Memory B cell (primary cell): Measurements from ENCODE around the gene WNT9B.

Source experiments
- ATAC-seq: fragments of 150-1000 bp; cut with Tn5 transposase; 2 replicates; pipeline ENCODE4 v1.10.0; 2021; ENCODE audit warnings: low read depth, mild to moderate bottlenecking, moderate library complexity
- DNase-seq, 2 donors: peaks; one replicate each; pipeline ENCODE4 v3.0.0; 2022; ENCODE audit warnings: low spot score in 2 of 2
- H3K27ac Mint-ChIP-seq: one replicate; pipeline ENCODE4 v1.8.0; 2022; ENCODE audit warnings: mild to moderate bottlenecking, moderate library complexity, mixed read lengths
- H3K27me3 Mint-ChIP-seq: one replicate; pipeline ENCODE4 v1.8.0; 2022; ENCODE audit warnings: mixed read lengths
- H3K36me3 Mint-ChIP-seq: one replicate; pipeline ENCODE4 v1.8.0; 2022; ENCODE audit warnings: mild to moderate bottlenecking, mixed read lengths
- H3K4me1 Mint-ChIP-seq: one replicate; pipeline ENCODE4 v1.8.0; 2022; ENCODE audit warnings: mixed read lengths
- H3K4me3 Mint-ChIP-seq: one replicate; pipeline ENCODE4 v1.8.0; 2022; ENCODE audit warnings: mild to moderate bottlenecking, moderate library complexity, mixed read lengths
- H3K9me3 Mint-ChIP-seq: one replicate; pipeline ENCODE4 v1.8.0; 2022; ENCODE audit warnings: mixed read lengths

Gene WNT9B

GRCh38 chr17:46874906-46875305, 23.5 kb downstream of the WNT9B start:
- no peak for DNase-seq
- Mint-ChIP-seq H3K4me3 (no peak overlapping the region), H3K9me3 (no peaks in the 10 kb centered on the region), H3K36me3 (no peaks in the 10 kb centered on the region), H3K27ac (no peak overlapping the region), H3K4me1 (peaks cover 3% of the 10 kb centered on the region), H3K27me3 (peaks cover under 1% of the 10 kb centered on the region)
- no peak for ATAC-seq

GRCh38 chr17:46875849-46876352, 24.5 kb downstream of the WNT9B start:
- peaks cover 2% of the 10 kb centered on the region for H3K27me3 Mint-ChIP-seq
- no peak overlapping the region for H3K4me3 Mint-ChIP-seq
- peaks cover 3% of the 10 kb centered on the region for H3K4me1 Mint-ChIP-seq
- H3K27ac Mint-ChIP-seq = no peak overlapping the region
- no peaks in the 10 kb centered on the region for H3K36me3 Mint-ChIP-seq
- DNase-seq (no peak), ATAC-seq (no peak)
- no peaks in the 10 kb centered on the region for H3K9me3 Mint-ChIP-seq

GRCh38 chr17:46876353-46876887, 25.0 kb downstream of the WNT9B start:
- Mint-ChIP-seq H3K4me1 (peaks cover 3% of the 10 kb centered on the region), H3K36me3 (no peaks in the 10 kb centered on the region)
- peak; percentile 79 for ATAC-seq

GRCh38 chr17:46876926-46877325, 25.5 kb downstream of the WNT9B start:
- ATAC-seq (no peak), DNase-seq (no peak)
- Mint-ChIP-seq H3K36me3 (no peaks in the 10 kb centered on the region), H3K9me3 (no peaks in the 10 kb centered on the region), H3K27ac (no peak overlapping the region), H3K27me3 (peaks cover 2% of the 10 kb centered on the region), H3K4me3 (no peak overlapping the region), H3K4me1 (peaks cover 3% of the 10 kb centered on the region)

More at GRCh38 chr17:46876353-46876887, 25.0 kb downstream of the WNT9B start:
- H3K27ac Mint-ChIP-seq = no peak overlapping the region
- DNase-seq = no peak
- no peak overlapping the region for H3K4me3 Mint-ChIP-seq
- H3K9me3 Mint-ChIP-seq = no peaks in the 10 kb centered on the region
- peaks cover 2% of the 10 kb centered on the region for H3K27me3 Mint-ChIP-seq

GRCh38 chr17:46877466-46877865, 26.1 kb downstream of the WNT9B start:
- Mint-ChIP-seq H3K4me1 (peaks cover 3% of the 10 kb centered on the region), H3K9me3 (no peaks in the 10 kb centered on the region), H3K27me3 (peaks cover 2% of the 10 kb centered on the region), H3K36me3 (no peaks in the 10 kb centered on the region), H3K4me3 (no peak overlapping the region), H3K27ac (no peak overlapping the region)
- ATAC-seq = no peak
- no peak for DNase-seq

- ATAC-seq = no peak
- H3K36me3 Mint-ChIP-seq = no peaks in the 10 kb centered on the region
- peaks cover 3% of the 10 kb centered on the region for H3K4me1 Mint-ChIP-seq
- H3K27ac Mint-ChIP-seq = no peak overlapping the region
- H3K9me3 Mint-ChIP-seq = no peaks in the 10 kb centered on the region
- H3K27me3 Mint-ChIP-seq = peaks cover 2% of the 10 kb centered on the region
- H3K4me3 Mint-ChIP-seq = no peak overlapping the region
- no peak for DNase-seq
Observed at GRCh38 chr17:46878055-46878454, 26.7 kb downstream of the WNT9B start.

GRCh38 chr17:46879101-46879500, 27.7 kb downstream of the WNT9B start:
- H3K27ac Mint-ChIP-seq = no peak overlapping the region
- H3K27me3 Mint-ChIP-seq = peaks cover 2% of the 10 kb centered on the region
- DNase-seq (no peak), ATAC-seq (no peak)
- no peak overlapping the region for H3K4me3 Mint-ChIP-seq
- no peaks in the 10 kb centered on the region for H3K36me3 Mint-ChIP-seq
- H3K4me1 Mint-ChIP-seq = no peaks in the 10 kb centered on the region
- H3K9me3 Mint-ChIP-seq = no peaks in the 10 kb centered on the region

GRCh38 chr17:46881015-46881414, 29.6 kb downstream of the WNT9B start:
- ATAC-seq (no peak), DNase-seq (no peak)
- no peaks in the 10 kb centered on the region for H3K4me1 Mint-ChIP-seq
- H3K27me3 Mint-ChIP-seq = peaks cover 7% of the 10 kb centered on the region
- no peak overlapping the region for H3K27ac Mint-ChIP-seq
- H3K4me3 Mint-ChIP-seq = no peak overlapping the region
- H3K36me3 Mint-ChIP-seq = no peaks in the 10 kb centered on the region
- no peaks in the 10 kb centered on the region for H3K9me3 Mint-ChIP-seq

GRCh38 chr17:46882666-46883065, 31.3 kb downstream of the WNT9B start:
- ATAC-seq = no peak
- H3K27me3 Mint-ChIP-seq = peaks cover 9% of the 10 kb centered on the region
- no peak overlapping the region for H3K4me3 Mint-ChIP-seq

GRCh38 chr17:46883871-46884520, 32.6 kb downstream of the WNT9B start:
- no peaks in the 10 kb centered on the region for H3K36me3 Mint-ChIP-seq
- H3K9me3 Mint-ChIP-seq = no peaks in the 10 kb centered on the region
- no peak for ATAC-seq
- H3K27me3 Mint-ChIP-seq = peaks cover 9% of the 10 kb centered on the region
- H3K27ac Mint-ChIP-seq = no peak overlapping the region
- H3K4me3 Mint-ChIP-seq = no peak overlapping the region
- DNase-seq = no peak
- H3K4me1 Mint-ChIP-seq = no peaks in the 10 kb centered on the region

More at GRCh38 chr17:46882666-46883065, 31.3 kb downstream of the WNT9B start:
- H3K9me3 Mint-ChIP-seq = no peaks in the 10 kb centered on the region
- H3K27ac Mint-ChIP-seq = no peak overlapping the region
- H3K36me3 Mint-ChIP-seq = no peaks in the 10 kb centered on the region
- DNase-seq = no peak
- H3K4me1 Mint-ChIP-seq = no peaks in the 10 kb centered on the region

GRCh38 chr17:46884552-46884951, 33.2 kb downstream of the WNT9B start:
- no peaks in the 10 kb centered on the region for H3K36me3 Mint-ChIP-seq
- no peak overlapping the region for H3K27ac Mint-ChIP-seq
- no peaks in the 10 kb centered on the region for H3K4me1 Mint-ChIP-seq
- no peak overlapping the region for H3K4me3 Mint-ChIP-seq
- H3K27me3 Mint-ChIP-seq = peaks cover 9% of the 10 kb centered on the region
- no peak for DNase-seq
- no peak for ATAC-seq
- no peaks in the 10 kb centered on the region for H3K9me3 Mint-ChIP-seq

GRCh38 chr17:46885415-46886309, 34.3 kb downstream of the WNT9B start:
- no peak for ATAC-seq
- H3K9me3 Mint-ChIP-seq = no peaks in the 10 kb centered on the region

GRCh38 chr17:46886310-46886663, 34.9 kb downstream of the WNT9B start:
- DNase-seq = no peak

More at GRCh38 chr17:46885415-46886309, 34.3 kb downstream of the WNT9B start:
- Mint-ChIP-seq H3K4me3 (no peak overlapping the region), H3K27me3 (peaks cover 13% of the 10 kb centered on the region), H3K27ac (no peak overlapping the region), H3K36me3 (no peaks in the 10 kb centered on the region), H3K4me1 (no peaks in the 10 kb centered on the region)
- no peak for DNase-seq

GRCh38 chr17:46887717-46888116, 36.3 kb downstream of the WNT9B start:
- no peaks in the 10 kb centered on the region for H3K4me1 Mint-ChIP-seq
- H3K27ac Mint-ChIP-seq = no peak overlapping the region
- no peaks in the 10 kb centered on the region for H3K36me3 Mint-ChIP-seq
- no peak for DNase-seq
- H3K9me3 Mint-ChIP-seq = no peaks in the 10 kb centered on the region
- ATAC-seq = no peak
- no peak overlapping the region for H3K4me3 Mint-ChIP-seq
- H3K27me3 Mint-ChIP-seq = peaks cover 20% of the 10 kb centered on the region

More at GRCh38 chr17:46886310-46886663, 34.9 kb downstream of the WNT9B start:
- Mint-ChIP-seq H3K27ac (no peak overlapping the region), H3K4me1 (no peaks in the 10 kb centered on the region), H3K27me3 (peaks cover 15% of the 10 kb centered on the region), H3K36me3 (no peaks in the 10 kb centered on the region), H3K4me3 (no peak overlapping the region), H3K9me3 (no peaks in the 10 kb centered on the region)
- ATAC-seq = no peak
